ENCODE results near the gene TMEM144.

GRCh38 chr4:158181906-158182305 lies 28.4 kb upstream of the TMEM144 start:
- TF ChIP-seq EZH2phosphoT487 (IDR thresholded peaks at IDR 0.05; ENCODE audit: borderline replicate concordance, low read length) (no peak), CTCF (conservative IDR thresholded peaks at IDR 0.05; ENCODE audit: low read depth, low read length) (no peak)

All from PC-3 (cell line).